HG03469 (cell line): ENCODE results near the gene KNSTRN.

Source experiments
- ATAC-seq: cut with Tn5 transposase; IDR thresholded peaks from one replicate; pipeline ENCODE4 v1.9.1; 2021; ENCODE audit warnings: mild to moderate bottlenecking, moderate library complexity, moderate number of reproducible peaks; ENCODE audit not compliant: unreplicated experiment

KNSTRN gene

GRCh38 chr15:40382580-40383456 lies at the start of gene KNSTRN:
Gene KNSTRN (plus strand): TSS chr15:40382721. CDS start chr15:40382836, 115 bp downstream.
- peak; percentile 93 for ATAC-seq

- no peak for ATAC-seq
These were observed 48.5 kb upstream of the KNSTRN start for GRCh38 chr15:40333922-40334492.

- ATAC-seq: no peak
These were observed 48.0 kb upstream of the KNSTRN start for GRCh38 chr15:40334541-40334940.

- no peak for ATAC-seq
These were observed 47.4 kb upstream of the KNSTRN start for GRCh38 chr15:40334941-40335795.

- ATAC-seq: no peak
These were observed 46.4 kb upstream of the KNSTRN start for GRCh38 chr15:40335938-40336743.

GRCh38 chr15:40336744-40337122 lies 45.8 kb upstream of the KNSTRN start:
- ATAC-seq: no peak

GRCh38 chr15:40337597-40337996 lies 44.9 kb upstream of the KNSTRN start:
- ATAC-seq: no peak

- ATAC-seq: no peak
These were observed 44.4 kb upstream of the KNSTRN start for GRCh38 chr15:40338041-40338657.

GRCh38 chr15:40338921-40339620 lies 43.5 kb upstream of the KNSTRN start:
- no peak for ATAC-seq

- ATAC-seq: no peak
These were observed 42.9 kb upstream of the KNSTRN start for GRCh38 chr15:40339621-40339945.

- ATAC-seq: no peak
These were observed 42.3 kb upstream of the KNSTRN start for GRCh38 chr15:40340038-40340739.

- ATAC-seq: no peak
These were observed 41.7 kb upstream of the KNSTRN start, which contains the start of gene CCDC9B for GRCh38 chr15:40340740-40341400. Gene CCDC9B (minus strand): TSS chr15:40340939. CDS start chr15:40340819, 120 bp downstream.

GRCh38 chr15:40342416-40343320 lies 39.9 kb upstream of the KNSTRN start:
- no peak for ATAC-seq

- no peak for ATAC-seq
These were observed 39.0 kb upstream of the KNSTRN start for GRCh38 chr15:40343512-40343911.

GRCh38 chr15:40344217-40344616 lies 38.3 kb upstream of the KNSTRN start:
- no peak for ATAC-seq

GRCh38 chr15:40344631-40345120 lies 37.8 kb upstream of the KNSTRN start:
- no peak for ATAC-seq

GRCh38 chr15:40345225-40345866 lies 37.2 kb upstream of the KNSTRN start:
- no peak for ATAC-seq
